Large intestine (tissue), 3 donors: Measurements from ENCODE around the gene SAMD1. TPM values are rescaled to one million over a fixed set of nuclear protein-coding genes. Genes with fewer than 3 reads are reported as not detected.

Experiments used
- DNase-seq, 2 donors: peaks; one replicate each; pipeline versions ENCODE4 v3.0.0 to v3.0.0-alpha.2; 2013
- H3K27ac ChIP-seq: one replicate; pipeline ENCODE4 v1.5.1; 2013; ENCODE audit warnings: low read length
- H3K27me3 ChIP-seq: 2 replicates; pipeline ENCODE4 v1.6.1; 2013; ENCODE audit warnings: low read length; ENCODE audit not compliant: control insufficient read depth, insufficient read depth
- H3K36me3 ChIP-seq: 2 replicates; pipeline ENCODE4 v1.6.1; 2013; ENCODE audit warnings: low read length; ENCODE audit not compliant: control insufficient read depth, insufficient read depth
- H3K4me1 ChIP-seq: one replicate; pipeline ENCODE4 v1.6.1; 2013; ENCODE audit warnings: low read length; ENCODE audit not compliant: control insufficient read depth, insufficient read depth
- H3K4me3 ChIP-seq: one replicate; pipeline ENCODE4 v1.5.1; 2013; ENCODE audit warnings: low read length
- H3K9me3 ChIP-seq: one replicate; pipeline ENCODE4 v1.6.1; 2013; ENCODE audit warnings: mild to moderate bottlenecking, low read depth, low read length, moderate library complexity; ENCODE audit not compliant: control insufficient read depth
- WGBS: methylation state at CpG from one replicate; pipeline ENCODE4 v1.1.5; 2013; ENCODE audit warnings: low lambda C conversion rate; ENCODE audit not compliant: insufficient coverage; 5-methylcytosine and 5-hydroxymethylcytosine counted together
- polyA plus RNA-seq: library from polyadenylated mRNA; unstranded; fragments of 120-200 nt; gene quantifications from one replicate; pipeline ENCODE4 v1.2.1, GENCODE V29; 2013

The SAMD1 gene
- polyA plus RNA-seq, 1 donor, result 40.1 TPM

DNA sequence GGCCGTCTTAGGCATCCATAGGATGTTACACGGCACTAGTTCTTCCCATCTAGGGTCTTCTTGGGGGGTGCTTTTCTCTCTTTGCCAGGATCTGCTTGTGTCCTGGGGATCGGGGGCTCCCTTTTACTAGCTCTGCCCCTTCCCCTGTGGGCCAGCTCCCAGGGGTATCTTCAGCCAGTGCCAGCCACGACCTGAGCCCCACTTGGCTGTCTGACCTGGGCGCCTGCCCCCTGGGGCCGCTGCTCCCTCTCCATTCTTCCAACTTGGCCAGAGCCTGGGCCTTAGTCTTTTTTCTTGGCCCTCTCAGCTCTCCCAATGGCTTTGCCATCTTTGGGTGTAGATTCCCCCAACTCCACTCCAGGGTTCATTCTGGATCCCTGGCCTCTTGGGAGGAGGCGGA, 23.9 kb upstream of the SAMD1 start:
- no CpG with 5 or more reads among the region's 7 CpGs for WGBS
- Histone ChIP-seq H3K4me1 (peaks cover 25% of the 10 kb centered on the region), H3K27ac (no peak overlapping the region), H3K4me3 (no peak overlapping the region), H3K9me3 (no peaks in the 10 kb centered on the region), H3K36me3 (peaks cover 3% of the 10 kb centered on the region), H3K27me3 (no peaks in the 10 kb centered on the region)
- no peak for DNase-seq

DNA sequence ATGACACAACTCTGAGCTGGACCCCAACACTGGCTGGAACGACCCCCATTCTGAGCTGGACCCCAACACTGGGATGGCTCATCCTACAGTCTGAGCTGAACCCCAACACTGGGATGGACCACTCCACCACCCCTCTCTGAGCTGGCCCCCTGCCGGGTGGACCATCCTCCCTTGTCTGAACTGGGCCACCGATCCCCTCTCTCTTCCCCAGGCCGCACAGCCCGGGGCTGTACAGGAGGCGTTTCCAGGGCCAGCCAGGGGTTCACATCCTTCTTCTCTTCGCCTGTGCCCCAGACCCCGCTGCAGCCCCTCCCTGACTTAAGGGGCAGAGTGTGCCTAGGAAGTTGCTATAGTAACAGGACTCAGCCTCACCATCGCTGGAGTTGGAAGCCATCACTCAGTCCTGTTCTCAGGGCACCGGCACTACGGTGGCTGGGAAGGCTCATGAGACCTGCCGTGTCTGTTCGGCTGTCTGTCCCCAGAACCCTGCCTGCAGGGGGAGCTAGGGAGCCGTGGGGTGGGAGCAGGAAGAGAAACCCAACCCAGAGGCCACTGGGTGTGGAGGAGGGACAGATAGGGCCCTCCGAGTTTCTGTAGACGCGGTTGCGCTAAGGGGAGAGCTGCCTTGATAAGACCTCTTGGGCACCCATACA, 23.3 kb upstream of the SAMD1 start:
- no peak overlapping the region for H3K27ac ChIP-seq
- H3K4me3 ChIP-seq, result no peak overlapping the region
- H3K9me3 ChIP-seq, result no peaks in the 10 kb centered on the region
- peaks cover 20% of the 10 kb centered on the region for H3K4me1 ChIP-seq
- no peaks in the 10 kb centered on the region for H3K27me3 ChIP-seq
- WGBS, result no CpG with 5 or more reads among the region's 18 CpGs
- DNase-seq, result no peak
- peaks cover 3% of the 10 kb centered on the region for H3K36me3 ChIP-seq

DNA sequence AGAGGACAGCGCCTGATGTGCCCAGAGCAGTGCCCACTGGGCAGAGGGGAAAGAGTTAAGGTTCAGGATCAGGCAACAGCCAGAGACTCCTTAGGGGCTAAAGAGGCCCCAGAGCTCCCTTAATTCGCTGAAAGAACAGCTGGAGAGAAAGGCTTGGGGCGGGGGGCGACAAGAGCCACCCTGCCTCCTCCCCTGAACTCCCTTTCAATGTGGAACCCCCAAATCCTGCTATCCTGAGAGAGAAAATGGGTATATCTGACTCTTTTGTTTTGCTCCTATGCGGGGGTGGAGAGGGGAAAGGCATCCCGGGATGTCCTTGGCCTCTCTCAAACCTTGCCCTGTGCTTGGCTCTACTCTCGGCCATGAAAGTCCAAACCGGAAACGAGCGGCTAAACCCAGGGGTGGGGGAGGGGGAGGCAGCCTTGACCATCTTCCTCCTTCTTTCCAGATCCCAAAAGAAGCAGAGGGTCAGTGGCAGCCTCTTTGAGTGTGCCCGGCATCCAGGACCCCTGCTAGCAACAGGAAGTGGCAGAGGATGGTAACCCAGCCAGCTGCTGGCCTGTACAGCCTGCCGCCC, 22.3 kb upstream of the SAMD1 start:
- Histone ChIP-seq H3K4me1 (peaks cover 13% of the 10 kb centered on the region), H3K9me3 (no peaks in the 10 kb centered on the region), H3K27ac (no peak overlapping the region), H3K27me3 (no peaks in the 10 kb centered on the region), H3K36me3 (peaks cover 4% of the 10 kb centered on the region), H3K4me3 (no peak overlapping the region)
- whole genome bisulfite sequencing, result no CpG with 5 or more reads among the region's 12 CpGs
- no peak for DNase-seq

DNA sequence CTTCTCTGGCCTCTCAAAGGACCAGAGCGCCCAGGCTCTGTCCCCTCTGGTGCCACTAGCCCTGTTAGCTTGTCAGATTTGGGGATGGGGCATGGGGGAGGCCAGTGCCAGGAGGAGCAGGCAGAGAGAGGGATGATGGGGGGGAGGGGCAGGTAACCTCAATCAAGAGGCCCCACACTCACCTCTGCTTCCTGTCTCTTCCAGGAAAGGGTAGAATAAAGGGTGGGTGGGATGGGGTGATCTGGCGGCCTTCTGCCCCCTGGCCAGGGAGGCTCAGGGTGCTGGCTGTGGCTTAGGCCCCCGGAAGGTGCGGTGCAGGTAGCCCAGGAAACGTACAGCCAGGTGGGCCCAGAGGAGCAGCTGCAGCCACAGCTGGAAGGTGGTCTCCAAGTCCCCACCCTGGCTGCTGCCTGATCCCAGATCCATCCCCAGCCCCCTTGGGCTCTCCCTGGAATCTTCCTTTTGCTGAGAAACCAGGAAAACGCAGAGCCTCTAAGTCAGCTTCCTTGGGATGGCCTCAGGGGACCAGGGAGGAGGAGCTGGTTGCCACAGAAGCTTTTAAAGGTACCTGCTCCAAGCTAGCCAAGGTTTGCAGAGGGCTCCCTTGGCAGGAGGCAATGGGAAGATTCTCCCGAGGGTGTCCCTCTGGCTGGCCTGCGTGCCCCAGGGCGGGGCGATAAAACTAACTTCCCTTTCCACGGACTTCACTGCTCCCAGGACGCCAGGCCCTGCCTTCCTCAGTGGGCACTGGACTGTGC, 21.7 kb upstream of the SAMD1 start:
- H3K27ac ChIP-seq, result no peak overlapping the region
- no CpG with 5 or more reads among the region's 12 CpGs for WGBS
- H3K9me3 ChIP-seq, result no peaks in the 10 kb centered on the region
- no peaks in the 10 kb centered on the region for H3K27me3 ChIP-seq
- H3K36me3 ChIP-seq, result peaks cover 11% of the 10 kb centered on the region
- H3K4me3 ChIP-seq, result no peak overlapping the region
- H3K4me1 ChIP-seq, result peaks cover 13% of the 10 kb centered on the region
- no peak for DNase-seq

DNA sequence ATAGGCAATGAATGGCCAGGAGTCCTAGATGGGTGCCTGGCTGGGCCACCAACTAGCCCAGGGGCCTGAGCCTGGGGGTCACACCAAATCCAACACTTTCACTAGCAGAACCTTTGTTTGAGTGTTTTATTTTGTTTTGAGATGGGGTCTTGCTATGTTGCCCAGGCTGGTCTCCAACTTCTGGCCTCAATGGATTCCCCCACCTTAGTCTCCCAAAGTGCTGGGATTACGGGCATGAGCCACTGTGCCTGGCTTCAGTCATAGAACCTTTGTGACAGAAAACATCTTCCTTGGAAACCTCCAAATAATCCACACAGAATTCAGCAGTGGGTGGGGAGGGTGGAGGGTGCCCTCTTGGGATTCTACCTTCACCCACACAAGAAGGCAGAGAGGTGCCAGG, 20.9 kb upstream of the SAMD1 start:
- H3K9me3 ChIP-seq, result no peaks in the 10 kb centered on the region
- no peak for DNase-seq
- peaks cover 13% of the 10 kb centered on the region for H3K4me1 ChIP-seq
- no peak overlapping the region for H3K27ac ChIP-seq
- H3K36me3 ChIP-seq, result peaks cover 15% of the 10 kb centered on the region
- H3K27me3 ChIP-seq, result no peaks in the 10 kb centered on the region
- WGBS, result no CpG with 5 or more reads among the region's 1 CpG
- no peak overlapping the region for H3K4me3 ChIP-seq

DNA sequence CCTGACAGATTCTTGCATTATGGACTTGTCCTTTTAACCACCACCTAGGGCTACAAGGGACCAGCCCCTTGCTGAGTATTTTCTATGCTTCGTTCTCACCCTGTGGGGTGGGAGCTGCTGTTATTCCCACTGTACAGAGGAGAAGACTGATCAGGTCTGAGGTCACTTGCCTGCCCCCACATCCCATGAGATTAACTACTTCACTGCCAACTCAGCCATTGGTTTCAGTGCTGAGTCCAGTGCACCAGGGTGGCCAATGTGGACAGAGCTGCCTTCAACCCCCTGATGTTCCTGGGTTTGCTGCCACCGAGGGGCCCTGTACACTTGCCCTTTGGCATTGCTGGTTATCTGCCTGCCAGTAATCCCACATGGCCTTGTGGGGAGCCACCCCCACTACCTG, 20.1 kb upstream of the SAMD1 start:
- Histone ChIP-seq H3K4me1 (peaks cover 13% of the 10 kb centered on the region), H3K9me3 (no peaks in the 10 kb centered on the region), H3K27me3 (no peaks in the 10 kb centered on the region), H3K4me3 (no peak overlapping the region), H3K27ac (no peak overlapping the region), H3K36me3 (peaks cover 21% of the 10 kb centered on the region)
- DNase-seq, result no peak
- WGBS, result no CpG with 5 or more reads among the region's 2 CpGs

DNA sequence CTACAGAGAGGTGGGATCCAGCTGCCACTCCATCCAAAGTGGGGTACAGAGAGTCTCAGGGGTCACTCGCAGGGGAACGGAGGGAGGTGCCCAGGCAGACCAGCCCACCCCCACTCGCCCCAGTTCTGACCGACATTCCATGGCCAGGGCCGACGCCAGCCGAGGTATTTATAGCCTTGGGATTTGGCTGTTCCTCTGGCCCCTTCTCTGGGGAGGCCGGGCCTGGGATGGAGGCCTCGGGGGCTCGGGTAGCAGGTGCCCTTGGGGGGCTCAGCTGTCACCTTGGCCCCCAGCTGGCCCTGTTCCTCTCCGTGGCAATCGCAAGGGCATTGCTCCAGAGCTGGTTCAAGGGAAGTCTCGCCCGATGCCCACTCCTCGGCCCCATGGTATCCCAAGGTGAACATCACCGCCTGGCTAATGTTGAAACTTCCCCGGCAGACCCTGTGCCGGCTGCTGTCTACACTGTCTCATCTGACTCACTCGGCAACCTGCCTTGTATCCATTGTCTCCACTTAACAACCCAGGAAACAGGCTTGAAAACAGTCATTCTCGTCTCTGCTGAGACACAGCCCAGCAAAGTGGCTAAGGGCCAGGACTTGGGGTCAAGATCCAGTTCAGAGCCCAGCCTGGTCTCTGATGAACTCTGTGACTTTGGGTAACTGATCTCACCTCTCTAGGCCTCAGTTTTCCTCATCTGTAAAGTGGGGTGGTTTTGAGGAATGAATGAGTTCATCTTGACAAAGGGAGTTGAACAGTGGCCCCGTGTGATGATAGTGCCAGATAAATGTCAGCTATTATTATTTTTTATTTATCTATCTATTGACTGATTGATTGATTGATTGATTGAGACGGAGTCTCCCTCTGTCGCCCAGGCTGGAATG, 17.3 kb upstream of the SAMD1 start:
- H3K4me1 ChIP-seq, result peaks cover 7% of the 10 kb centered on the region
- H3K36me3 ChIP-seq, result peaks cover 31% of the 10 kb centered on the region
- WGBS, result no CpG with 5 or more reads among the region's 23 CpGs

DNA sequence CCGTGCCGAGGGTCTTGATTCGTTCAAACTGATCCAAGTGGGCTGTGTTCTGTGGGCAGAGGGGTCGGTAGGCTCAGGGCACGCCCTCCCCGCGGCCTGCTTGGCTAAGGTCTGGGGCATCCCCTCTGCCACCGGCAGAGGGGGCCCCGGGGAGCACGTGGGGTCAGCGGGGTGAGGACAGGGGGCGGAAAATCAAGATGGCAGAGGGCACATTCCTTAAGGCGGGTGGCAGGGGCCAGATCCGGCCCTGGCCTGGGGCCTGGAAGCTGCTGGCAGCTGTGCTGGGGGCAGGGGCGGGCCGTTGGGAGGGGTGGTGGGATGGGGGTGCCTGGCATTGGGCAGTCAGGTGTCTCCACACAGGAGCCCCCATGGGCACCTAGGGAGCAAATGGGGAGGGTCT, 16.3 kb upstream of the SAMD1 start:
- DNase-seq, result no peak
- Histone ChIP-seq H3K36me3 (peaks cover 39% of the 10 kb centered on the region), H3K4me3 (no peak overlapping the region), H3K27ac (no peak overlapping the region), H3K27me3 (no peaks in the 10 kb centered on the region), H3K4me1 (no peaks in the 10 kb centered on the region), H3K9me3 (no peaks in the 10 kb centered on the region)
- no CpG with 5 or more reads among the region's 16 CpGs for WGBS

More for the DNA sequence above, 17.3 kb upstream of the SAMD1 start:
- Histone ChIP-seq H3K4me3 (no peak overlapping the region), H3K27me3 (no peaks in the 10 kb centered on the region), H3K27ac (no peak overlapping the region), H3K9me3 (no peaks in the 10 kb centered on the region)
- no peak for DNase-seq

DNA sequence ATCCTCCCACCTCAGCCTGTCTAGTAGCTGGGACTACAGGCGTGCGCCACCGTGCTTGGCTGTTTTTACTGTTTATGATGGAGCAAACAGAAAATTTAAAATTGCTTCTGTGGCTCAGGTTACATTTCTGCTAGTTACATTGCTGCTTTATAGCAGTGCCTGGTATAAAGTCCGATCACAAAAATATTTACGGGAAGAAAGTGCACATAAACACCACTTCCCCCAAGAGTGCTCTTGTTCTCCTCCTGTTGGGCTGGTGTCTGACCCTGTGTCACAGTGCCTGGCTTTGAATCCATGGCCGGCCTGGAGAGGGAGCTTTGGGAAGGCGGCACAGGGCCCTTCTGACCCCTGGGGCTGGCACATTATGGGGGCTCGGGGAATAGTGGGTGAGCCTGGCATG, 15.1 kb upstream of the SAMD1 start:
- Histone ChIP-seq H3K36me3 (peaks cover 46% of the 10 kb centered on the region), H3K9me3 (no peaks in the 10 kb centered on the region), H3K4me3 (no peak overlapping the region), H3K4me1 (no peaks in the 10 kb centered on the region), H3K27me3 (no peaks in the 10 kb centered on the region), H3K27ac (no peak overlapping the region)
- WGBS, result no CpG with 5 or more reads among the region's 8 CpGs
- DNase-seq, result no peak

DNA sequence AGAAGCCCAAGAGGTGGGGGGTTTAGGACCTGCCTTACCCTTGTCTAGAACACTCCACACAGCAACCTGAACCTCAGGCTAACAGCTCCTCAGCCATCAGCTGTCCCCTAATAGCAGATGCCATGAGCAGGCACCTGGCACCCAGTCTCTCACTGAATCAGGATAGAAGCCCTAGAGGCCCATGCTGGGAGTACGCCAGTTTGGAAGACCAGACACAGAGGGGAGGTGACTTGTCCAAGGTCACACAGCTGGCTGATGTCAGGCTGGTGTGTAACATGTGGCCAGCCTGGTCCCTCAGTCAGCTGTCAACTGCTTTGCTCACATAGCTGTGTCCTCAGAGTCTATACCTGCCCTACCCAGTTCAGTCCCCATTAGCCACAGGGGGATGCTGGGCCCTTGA, 12.8 kb upstream of the SAMD1 start:
- Histone ChIP-seq H3K27me3 (no peaks in the 10 kb centered on the region), H3K36me3 (peaks cover 50% of the 10 kb centered on the region), H3K4me1 (no peaks in the 10 kb centered on the region), H3K27ac (no peak overlapping the region), H3K9me3 (no peaks in the 10 kb centered on the region), H3K4me3 (no peak overlapping the region)
- DNase-seq, result no peak
- WGBS, result no CpG with 5 or more reads among the region's 1 CpG
